GM18873 (cell line): ENCODE data around the gene ZNF558.

Experiments
- ATAC-seq: cut with Tn5 transposase; IDR thresholded peaks from one replicate; pipeline ENCODE4 v1.9.1; 2021; ENCODE audit warnings: mild to moderate bottlenecking, moderate library complexity, moderate number of reproducible peaks; ENCODE audit not compliant: unreplicated experiment, low FRiP score

ZNF558 gene

DNA sequence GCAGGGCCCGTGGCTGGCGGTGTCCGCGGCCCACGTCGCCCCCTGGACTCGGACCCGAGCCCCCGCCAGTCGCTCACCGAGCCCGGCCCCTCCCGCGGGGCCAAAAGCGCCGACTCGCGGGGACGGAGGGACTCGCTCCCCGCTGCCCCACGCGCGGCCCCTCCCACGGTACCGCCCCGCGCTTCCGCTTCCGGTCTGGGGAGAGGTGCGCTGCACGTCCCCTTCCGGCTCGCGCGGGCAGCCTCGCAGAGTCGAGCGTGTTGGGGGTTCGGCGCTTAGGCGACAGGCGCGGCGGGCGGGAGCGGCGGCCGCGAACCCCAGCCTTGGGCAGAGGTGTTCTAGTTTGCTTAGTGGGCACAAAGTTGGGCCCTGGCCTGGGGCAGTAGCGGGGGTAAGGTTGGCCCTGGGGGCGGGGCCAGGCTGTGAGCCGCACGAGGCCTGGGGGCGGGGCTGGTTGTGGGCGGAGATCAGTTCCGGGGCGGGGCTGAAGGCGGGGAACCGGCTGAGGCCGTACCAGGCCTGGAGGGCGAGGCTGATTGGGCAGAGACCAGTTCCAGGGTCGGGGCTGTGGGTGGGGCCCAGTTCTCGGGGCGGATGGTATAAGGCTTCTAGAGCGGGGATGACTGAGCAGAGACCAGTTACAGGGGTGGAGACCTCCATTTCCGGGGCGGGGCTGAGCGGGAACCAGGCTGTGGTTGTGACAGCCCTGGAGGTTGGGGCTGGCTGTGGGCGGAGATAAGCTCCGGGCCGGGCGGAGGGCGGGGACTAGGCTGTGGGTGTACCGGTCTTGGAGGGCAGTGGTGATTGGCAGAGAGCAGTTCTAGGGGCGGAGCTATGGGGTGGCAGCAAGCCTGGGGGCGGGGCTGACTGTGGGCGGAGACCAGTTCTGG, at the start of gene ZNF558, which contains the start of gene MBD3L1:
TSS of gene ZNF558 (minus strand) at position 173 of the 890 bp plus-strand sequence. CDS start 9,645 bp downstream, outside the sequence.
TSS of gene MBD3L1 (plus strand) at position 246 of the 890 bp plus-strand sequence. CDS start 10,302 bp downstream, outside the sequence.
- peak; percentile 75 for ATAC-seq

DNA sequence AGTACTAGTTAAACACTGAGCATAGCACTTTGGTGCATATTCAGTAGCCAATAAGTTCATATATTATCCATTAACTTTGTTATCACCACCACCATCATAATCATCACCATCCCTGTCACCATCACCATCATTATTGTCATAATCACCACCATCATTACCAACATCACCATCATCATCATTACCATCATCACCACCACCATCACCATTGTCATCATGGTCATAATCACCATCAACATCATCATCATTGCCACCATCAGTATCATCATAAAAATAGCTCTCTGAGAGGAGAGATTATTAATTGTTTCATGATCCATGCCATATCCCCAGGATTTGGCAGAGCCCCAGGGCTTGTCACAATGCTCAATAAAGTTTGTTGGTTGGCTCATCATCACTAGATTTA, 49.4 kb upstream of the ZNF558 start:
- ATAC-seq = no peak

DNA sequence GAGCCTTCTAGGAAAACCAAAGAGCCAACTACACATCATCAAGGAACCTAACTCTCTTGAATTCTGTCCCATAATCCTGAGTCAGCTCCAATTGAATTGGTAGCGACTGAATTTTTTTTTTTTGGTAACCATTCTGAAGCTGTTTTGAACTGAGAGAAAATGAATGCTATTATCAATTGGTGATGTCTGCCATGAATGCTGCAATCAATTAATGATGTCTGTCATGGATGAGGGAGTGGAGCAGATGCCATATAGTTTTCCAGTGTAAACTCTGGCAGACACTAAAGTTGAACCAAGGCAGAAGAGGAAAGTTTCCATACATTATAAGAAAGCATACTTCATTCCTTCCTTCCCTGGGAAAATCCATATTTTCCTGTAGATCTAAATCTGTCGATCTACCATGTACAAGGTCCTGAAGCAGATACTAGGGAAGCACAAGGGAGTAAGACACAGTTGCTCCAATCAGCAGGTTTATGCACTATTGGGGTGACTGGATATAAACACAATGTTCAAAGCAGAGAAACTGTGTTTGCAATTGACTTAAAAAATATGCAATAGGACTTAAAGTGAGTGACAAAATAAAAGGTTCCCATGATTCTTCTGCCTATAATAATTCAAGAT, 48.9 kb upstream of the ZNF558 start:
- ATAC-seq = no peak

DNA sequence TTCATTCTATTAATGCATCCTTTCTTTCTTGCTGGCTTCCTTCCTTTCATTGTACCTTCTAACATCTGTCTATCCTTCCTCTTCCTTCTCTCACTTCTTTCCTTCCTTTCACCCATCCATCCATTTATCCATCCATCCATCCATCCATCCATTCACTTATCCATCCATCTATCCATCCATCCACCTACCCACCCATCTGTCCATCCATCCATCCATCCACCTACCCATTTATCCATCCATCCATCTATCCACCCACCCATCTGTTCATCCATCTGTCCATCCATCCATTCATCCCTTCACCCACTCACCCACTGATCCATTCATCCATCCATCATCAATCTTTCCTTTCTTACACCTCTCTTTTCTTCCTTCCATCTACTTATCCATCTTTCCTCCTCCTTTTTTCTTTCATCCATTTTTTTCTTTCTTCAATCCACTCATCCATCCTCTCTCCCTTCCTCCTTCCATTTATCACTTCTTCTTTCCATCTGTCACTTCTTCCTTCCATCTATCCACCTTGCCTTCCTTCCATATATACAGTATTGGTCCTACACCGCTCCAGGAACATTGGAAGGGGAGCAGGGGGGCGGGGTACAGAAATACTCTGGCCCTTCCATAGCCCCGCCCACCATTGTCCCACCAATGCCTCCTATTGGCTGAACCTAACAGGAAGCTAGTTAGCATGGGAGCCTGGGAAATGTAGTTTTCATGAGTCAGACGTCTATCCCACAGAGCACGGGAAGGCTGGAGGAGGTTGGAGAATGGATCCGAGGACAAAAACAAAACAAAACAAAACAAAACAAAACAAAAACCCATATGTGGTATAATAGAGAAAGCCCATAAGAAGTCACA, 46.0 kb upstream of the ZNF558 start:
- no peak for ATAC-seq

DNA sequence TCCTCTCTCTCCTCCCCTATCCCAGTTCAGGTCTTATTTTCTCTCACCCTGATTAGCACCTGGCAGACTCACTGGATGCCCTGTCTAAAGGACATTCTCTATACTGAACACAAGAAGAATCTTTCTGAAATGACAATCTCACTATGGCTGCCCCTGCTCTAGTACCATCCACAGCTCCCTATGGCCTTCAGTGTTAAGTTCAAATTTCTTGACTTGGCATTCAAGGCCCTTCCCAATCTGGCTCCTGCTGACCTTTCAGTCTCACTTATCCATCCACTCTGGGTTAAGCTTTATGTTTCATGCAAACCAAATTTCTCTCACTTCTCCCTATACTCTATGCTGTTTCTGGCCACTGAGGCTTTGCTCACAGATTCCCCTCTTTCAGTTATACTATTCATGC, 34.2 kb upstream of the ZNF558 start:
- ATAC-seq = no peak

DNA sequence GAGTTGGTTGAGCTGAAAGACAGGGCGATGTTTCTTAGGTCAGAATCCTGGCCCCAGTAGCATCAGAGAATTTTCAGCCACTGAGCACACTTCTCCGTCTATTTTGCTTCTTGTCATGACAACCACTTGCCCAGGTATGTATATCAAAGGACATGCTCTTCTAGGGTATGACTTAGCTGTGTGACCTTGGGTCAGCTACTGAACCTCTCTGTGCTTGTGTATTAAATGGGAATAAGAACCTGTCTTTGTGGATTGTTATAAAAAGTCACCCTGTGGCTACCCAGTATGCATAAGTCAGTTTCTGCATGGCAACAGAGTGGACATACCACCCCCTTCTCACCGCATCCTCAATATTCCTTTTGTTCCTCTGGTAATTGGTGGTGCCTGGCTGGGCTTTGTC, 26.2 kb upstream of the ZNF558 start:
- no peak for ATAC-seq

DNA sequence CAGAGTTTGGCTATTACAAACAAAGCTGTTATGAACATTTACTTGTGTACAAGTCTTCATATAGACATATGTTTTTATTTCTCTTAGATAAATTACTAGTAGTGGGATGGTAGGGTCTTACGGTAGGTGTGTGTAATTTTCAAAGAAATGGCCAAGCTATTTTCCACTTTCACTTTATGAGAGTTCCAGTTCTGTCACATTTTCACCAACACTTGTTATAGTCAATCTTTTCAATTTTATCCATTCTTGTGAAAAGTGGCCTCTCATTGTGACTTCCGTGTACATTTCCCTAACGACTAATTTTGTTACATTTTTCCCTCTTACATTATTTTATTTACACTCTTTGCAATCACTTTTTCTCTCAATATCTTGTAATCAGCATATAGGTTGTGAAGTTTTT, 18.4 kb upstream of the ZNF558 start:
- no peak for ATAC-seq

DNA sequence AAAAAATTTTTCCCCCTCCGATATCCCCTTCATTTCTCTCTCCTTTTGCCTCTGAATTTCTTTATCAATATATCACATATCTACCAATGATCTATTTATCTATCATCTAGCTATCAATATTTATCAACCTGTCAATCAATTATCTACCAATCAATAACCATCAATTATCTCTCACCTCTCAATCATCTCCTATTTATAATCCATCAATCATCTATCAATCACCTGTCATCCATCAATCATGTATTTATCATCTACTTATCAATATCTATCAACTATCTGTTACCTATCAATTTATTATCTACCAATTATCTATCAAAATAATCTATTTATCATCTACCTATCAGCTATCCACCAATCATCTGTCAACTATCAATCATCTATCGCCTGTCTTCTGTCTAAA, 17.1 kb upstream of the ZNF558 start:
- ATAC-seq = no peak

DNA sequence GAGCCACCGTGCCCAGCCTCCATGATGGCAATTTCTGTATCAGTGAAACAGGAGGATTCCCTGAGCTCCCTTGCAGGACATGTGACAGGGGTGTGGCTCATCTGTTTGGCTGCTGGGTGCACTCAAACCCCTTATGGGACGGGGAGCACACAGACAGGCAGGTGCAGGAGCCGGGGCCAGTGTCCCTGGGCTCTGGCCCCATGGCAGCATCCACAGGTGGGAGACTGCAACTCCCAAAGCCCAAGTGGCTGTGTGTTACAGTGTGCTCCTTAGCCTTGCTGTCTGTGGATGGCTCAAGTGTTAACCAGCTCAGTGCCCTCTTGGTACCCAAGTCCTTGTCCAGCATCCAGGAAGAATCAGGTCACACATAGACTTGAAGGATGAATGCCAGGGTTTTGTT, 14.7 kb upstream of the ZNF558 start:
- no peak for ATAC-seq

DNA sequence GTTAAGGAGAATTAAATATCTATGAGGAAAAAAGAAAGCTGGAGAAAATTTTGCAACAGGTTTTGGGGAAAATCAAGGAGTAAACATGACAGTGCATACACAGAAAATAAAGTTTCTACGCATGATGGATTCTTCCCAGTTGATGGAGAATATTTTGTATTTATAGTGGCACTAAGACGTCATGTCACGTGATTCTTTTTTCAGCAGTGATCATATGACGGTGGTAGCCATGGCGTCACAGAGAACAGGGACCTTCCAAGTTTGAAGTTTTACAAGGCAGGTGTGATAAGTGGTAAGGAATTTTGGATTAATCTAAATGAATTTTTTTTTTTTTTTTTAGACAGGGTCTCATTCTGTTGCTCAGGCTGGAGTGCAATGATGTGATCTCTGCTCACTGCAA, 8.6 kb upstream of the ZNF558 start:
- ATAC-seq = no peak

DNA sequence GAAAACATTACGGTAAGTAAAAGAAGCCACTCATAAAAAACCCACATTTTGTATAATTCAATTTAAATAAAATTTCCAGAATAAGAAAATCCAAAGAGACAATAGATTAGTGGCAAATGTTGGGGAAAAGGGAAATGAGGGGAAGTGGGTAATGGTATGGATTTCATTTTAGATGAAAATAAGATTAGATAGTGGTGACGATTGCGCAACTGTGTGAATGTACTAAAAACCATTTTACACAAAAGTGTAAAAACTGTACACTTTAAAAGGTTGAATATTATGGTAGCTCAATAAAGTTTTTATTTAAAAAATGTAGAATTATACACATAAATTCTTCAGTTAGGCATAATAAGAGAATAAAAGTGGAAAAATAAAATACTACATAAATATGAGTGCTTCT, 3.8 kb upstream of the ZNF558 start:
- no peak for ATAC-seq

DNA sequence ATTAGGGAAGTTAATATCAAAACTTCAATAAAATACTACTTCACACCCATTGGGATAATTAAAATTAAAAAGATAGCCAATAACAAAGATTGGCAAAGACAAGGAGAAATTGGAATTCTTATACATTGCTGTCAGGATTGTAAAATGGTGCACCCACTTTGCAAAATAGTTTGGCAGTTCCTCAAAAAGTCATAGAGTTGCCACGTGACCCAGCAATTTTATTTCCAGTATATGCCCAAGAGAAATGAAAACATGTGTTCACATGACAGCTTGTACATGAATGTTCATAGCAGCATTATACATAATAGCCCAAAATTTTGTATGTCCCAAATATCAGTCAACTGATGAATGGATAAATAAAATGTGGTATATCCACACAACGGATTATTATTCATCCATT, 3.3 kb upstream of the ZNF558 start:
- no peak for ATAC-seq

DNA sequence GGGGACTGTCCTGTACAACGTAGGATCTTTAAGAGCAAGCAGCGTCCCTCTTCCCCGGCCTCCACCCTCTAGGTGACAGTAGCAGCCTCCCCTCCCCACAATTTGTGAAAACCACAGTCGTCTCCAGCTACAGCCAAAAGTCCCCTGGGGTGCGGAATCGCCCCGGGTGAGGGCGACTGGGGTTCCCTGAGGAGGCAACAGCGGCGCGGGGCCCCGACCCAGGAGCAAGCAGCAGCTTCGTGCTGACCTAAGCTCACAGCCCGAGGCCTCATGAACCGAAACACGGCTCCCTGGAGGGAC, 322 bp downstream of the ZNF558 start:
- peak; percentile 7 for ATAC-seq

DNA sequence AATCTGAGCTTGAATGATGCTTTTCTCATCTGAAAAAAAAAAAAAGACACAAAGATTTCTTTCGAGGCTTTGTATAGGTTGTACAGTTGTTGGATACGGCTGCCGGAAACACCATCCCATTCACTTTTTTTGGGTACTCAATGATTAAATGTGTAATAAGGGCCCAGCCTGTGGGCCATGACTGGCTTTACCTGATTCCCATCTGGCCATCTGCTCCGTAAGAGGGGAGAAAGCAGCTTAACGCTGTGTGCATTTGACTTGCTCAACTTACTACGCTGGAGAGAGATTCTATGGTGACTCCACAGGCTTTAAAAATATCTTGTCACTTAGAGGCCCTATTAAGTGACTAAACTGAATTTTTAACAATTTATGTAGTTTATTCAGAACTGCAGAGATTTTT, 731 bp downstream of the ZNF558 start:
- no peak for ATAC-seq

DNA sequence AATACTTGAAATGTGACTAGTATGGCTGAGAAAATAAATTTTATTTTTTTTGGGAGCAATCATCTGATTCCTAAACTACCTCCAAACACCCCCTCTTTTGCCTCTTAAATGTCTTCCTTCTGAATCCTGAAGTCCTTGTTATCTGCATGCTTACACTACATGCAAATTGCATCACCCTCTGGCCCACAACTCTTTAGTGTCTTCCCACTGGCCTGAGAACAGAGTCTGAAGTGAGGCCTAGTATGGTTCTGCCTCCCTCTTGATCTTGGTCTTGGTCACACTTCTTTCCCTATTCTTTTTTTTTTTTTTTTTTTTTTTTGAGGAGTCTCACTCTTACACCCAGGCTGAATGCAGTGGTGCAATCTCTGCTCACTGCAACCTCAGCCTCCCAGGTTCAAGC, 4.8 kb downstream of the ZNF558 start:
- no peak for ATAC-seq

DNA sequence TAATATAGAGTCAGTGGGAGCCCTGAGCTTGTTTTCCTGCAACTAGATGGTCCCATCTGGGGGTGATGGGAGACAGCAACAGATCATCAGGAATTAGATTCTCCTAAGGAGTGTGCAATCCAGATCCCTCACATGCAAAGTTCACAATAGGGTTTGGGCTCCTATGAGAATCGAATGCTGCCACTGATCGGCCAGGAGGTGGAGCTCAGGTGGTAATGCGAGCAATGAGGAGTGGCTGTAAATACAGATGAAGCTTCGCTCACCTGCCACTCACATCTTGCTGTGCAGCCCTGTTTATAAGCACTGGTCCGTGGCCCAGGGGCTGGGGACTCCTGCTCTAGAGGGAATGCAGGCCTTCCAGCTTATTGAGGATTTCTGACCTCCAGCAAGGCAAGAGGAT, 5.7 kb downstream of the ZNF558 start:
- ATAC-seq = no peak

DNA sequence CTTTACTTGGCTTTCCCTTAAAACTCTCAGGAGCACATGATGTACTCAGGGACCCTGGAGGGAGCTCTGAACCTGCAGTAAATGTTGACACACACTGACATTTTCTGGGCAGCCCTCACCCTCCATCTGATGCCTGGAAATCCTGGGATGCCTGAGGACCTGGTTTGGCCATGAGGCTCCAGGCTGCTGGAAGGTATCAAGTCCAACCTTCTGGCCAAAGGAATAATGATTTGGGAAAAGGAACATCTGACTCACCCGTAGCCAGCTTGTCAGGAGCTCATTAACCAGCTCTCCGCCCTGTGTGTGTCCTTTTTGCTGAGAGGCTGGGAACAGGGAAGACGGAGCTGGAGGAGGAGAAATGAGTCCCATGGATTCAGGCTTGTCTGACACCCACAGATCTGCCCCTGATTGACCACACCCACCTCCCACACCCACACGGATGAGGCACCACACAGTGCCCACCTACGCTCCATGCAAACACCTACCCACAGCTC, 10.3 kb downstream of the ZNF558 start:
- no peak for ATAC-seq

DNA sequence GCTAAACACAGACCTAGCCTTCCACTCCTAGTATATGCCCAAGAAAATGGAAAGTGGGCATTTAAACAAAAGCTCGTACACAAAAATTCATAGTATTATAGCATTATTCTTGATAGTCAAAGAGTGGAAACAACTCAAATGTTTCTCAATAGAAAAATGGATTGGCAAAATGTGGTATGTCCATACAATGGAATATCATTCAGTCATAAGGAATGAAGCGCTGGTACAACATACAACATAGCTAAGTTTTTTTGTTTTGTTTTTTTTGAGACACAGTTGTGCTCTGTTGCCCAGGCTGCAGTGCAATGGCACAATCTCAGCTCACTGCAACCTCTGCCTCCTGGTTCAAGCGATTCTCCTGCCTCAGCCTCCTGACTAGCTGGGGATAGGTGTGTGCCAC, 11.9 kb downstream of the ZNF558 start:
- no peak for ATAC-seq

DNA sequence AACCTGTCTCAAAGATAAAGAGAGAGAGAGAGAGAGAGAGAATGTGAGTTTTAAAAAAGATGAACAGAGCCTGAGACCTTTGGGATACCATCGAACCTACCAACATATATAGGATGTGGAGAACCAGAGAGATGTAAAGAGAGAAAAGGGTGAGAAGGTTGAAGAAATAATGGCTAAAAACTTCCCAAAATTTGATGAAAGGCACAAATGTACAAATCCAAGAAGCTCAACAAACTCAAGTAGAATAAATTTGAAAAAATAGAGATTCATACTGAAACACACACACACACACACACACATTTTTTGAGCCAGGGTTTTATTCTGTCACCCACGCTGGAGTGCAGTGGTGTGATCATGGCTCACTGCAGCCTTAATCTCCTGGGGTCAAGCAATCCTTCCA, 16.3 kb downstream of the ZNF558 start:
- ATAC-seq = no peak

DNA sequence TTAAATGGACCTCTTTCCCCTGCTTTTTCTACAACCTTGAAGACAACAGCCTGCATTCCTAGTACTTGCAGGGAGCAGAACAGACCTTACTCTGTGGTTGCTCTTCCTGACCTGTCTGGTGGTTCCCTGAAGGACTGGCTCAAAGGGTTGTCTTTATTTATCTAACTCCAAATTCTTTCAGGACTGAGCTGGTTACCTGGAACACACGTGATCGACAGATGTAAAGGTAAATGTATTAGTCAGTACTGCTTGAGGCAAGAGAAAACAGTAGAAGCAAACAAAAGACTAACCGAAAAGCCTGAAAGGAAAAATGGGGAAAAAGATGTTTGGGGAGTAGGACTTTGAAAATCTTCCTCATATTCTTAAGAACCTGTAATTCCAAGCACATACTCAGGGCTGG, 17.9 kb downstream of the ZNF558 start:
- no peak for ATAC-seq
